ENCODE data around the gene ATP6V1B1. TPM values are rescaled to one million over a fixed set of nuclear protein-coding genes. Genes with fewer than 3 reads are reported as not detected.

Gene ATP6V1B1
- total RNA-seq, 1 experiment from 2014 or later = 4.0 TPM

GRCh38 chr2:70975237-70975636, 39.5 kb downstream of the ATP6V1B1 start:
- peaks cover 7% of the 10 kb centered on the region for H3K4me1 Mint-ChIP-seq (ENCODE audit: low read depth, unreplicated experiment)
- no TSS peak for BruUV-seq (replicated peaks)

GRCh38 chr2:70977605-70978205, 42.0 kb downstream of the ATP6V1B1 start:
- Histone ChIP-seq H3K27me3 (replicated peaks; ENCODE audit: control insufficient read depth, insufficient read depth, low read length) (no peaks in the 10 kb centered on the region), H3K36me3 (ENCODE audit: control insufficient read depth, insufficient read depth, low read length) (no peaks in the 10 kb centered on the region), H3K4me1 (peaks cover 10% of the 10 kb centered on the region; the same call in 1 of the 2 replicates), H3K9me3 (no peaks in the 10 kb centered on the region), H3K4me3 (ENCODE audit: low read depth, low read length) (no peak overlapping the region)
- Mint-ChIP-seq H3K4me3 (ENCODE audit: unreplicated experiment) (peak overlapping the region; percentile 75), H3K4me1 (ENCODE audit: low read depth, unreplicated experiment) (peaks cover 7% of the 10 kb centered on the region), H3K27ac (ENCODE audit: unreplicated experiment) (no peak overlapping the region), H3K27me3 (ENCODE audit: insufficient read depth, unreplicated experiment) (no peaks in the 10 kb centered on the region), H3K36me3 (ENCODE audit: insufficient read depth, unreplicated experiment) (no peaks in the 10 kb centered on the region), H3K9me3 (ENCODE audit: unreplicated experiment) (no peaks in the 10 kb centered on the region)
- DNase-seq = no peak
- intact Hi-C loops (cut with micrococcal nuclease; ENCODE audit: unreplicated experiment) = loop anchor here (1.0 to 5.0 kb wide), 4 partner anchors 29 to 190 kb away; no protein-coding TSS in a partner anchor
- no peak for TF ChIP-seq CTCF (IDR thresholded peaks at IDR 0.05; ENCODE audit: insufficient read depth in 1 of 2, low read depth in 1 of 2, low read length in 1 of 2, severe bottlenecking in 1 of 2, unreplicated experiment in 1 of 2)
- CTCF ChIA-PET = interaction anchor here (0.6 kb wide), 2 partner anchors 63 to 209 kb away, joined by 3 to 4 read pairs; no protein-coding TSS in a partner anchor
- POLR2A ChIA-PET = no interaction called here
- no TSS peak for BruUV-seq (replicated peaks)

More at GRCh38 chr2:70975237-70975636, 39.5 kb downstream of the ATP6V1B1 start:
- H3K27me3 Mint-ChIP-seq (ENCODE audit: insufficient read depth, unreplicated experiment) = peaks cover 5% of the 10 kb centered on the region
- Histone ChIP-seq H3K27me3 (replicated peaks; ENCODE audit: control insufficient read depth, insufficient read depth, low read length) (no peaks in the 10 kb centered on the region), H3K4me1 (peaks cover 10% of the 10 kb centered on the region; the same call in 1 of the 2 replicates), H3K4me3 (ENCODE audit: low read depth, low read length) (no peak overlapping the region), H3K9me3 (no peaks in the 10 kb centered on the region), H3K36me3 (ENCODE audit: control insufficient read depth, insufficient read depth, low read length) (no peaks in the 10 kb centered on the region)
- H3K4me3 Mint-ChIP-seq (ENCODE audit: unreplicated experiment) = no peak overlapping the region
- ChIA-PET CTCF (no interaction called here), POLR2A (no interaction called here)
- no peak for TF ChIP-seq CTCF (IDR thresholded peaks at IDR 0.05; ENCODE audit: insufficient read depth in 1 of 2, low read depth in 1 of 2, low read length in 1 of 2, severe bottlenecking in 1 of 2, unreplicated experiment in 1 of 2)
- H3K36me3 Mint-ChIP-seq (ENCODE audit: insufficient read depth, unreplicated experiment) = no peaks in the 10 kb centered on the region
- DNase-seq = no peak
- H3K27ac Mint-ChIP-seq (ENCODE audit: unreplicated experiment) = peak overlapping the region; percentile 82
- no peaks in the 10 kb centered on the region for H3K9me3 Mint-ChIP-seq (ENCODE audit: unreplicated experiment)
- intact Hi-C loops (cut with micrococcal nuclease; ENCODE audit: unreplicated experiment) = loop anchor here (5.0 kb wide), 1 partner anchor 188 kb away; no protein-coding TSS in a partner anchor

- peak within 1 kb of the TSS; percentile 75 for H3K4me3 Mint-ChIP-seq (ENCODE audit: unreplicated experiment)
- no peaks in the 10 kb centered on the region for H3K36me3 Mint-ChIP-seq (ENCODE audit: insufficient read depth, unreplicated experiment)
- H3K27me3 Mint-ChIP-seq (ENCODE audit: insufficient read depth, unreplicated experiment) = no peaks in the 10 kb centered on the region
- no peaks in the 10 kb centered on the region for H3K36me3 ChIP-seq (ENCODE audit: control insufficient read depth, insufficient read depth, low read length)
- peaks cover 10% of the 10 kb centered on the region; the same call in 1 of the 2 replicates for H3K4me1 ChIP-seq
- ChIA-PET POLR2A (no interaction called here), CTCF (no interaction called here)
- TF ChIP-seq CTCF (IDR thresholded peaks at IDR 0.05; ENCODE audit: insufficient read depth in 1 of 2, low read depth in 1 of 2, low read length in 1 of 2, severe bottlenecking in 1 of 2, unreplicated experiment in 1 of 2) = no peak
- DNase-seq = no peak
- H3K4me3 ChIP-seq (ENCODE audit: low read depth, low read length) = no peak within 1 kb of the TSS
- intact Hi-C loops (cut with micrococcal nuclease; ENCODE audit: unreplicated experiment) = loop anchor here (5.0 kb wide), 1 partner anchor 191 kb away; no protein-coding TSS in a partner anchor
- peaks cover 7% of the 10 kb centered on the region for H3K4me1 Mint-ChIP-seq (ENCODE audit: low read depth, unreplicated experiment)
- no TSS peak for BruUV-seq (replicated peaks)
- no peaks in the 10 kb centered on the region for H3K27me3 ChIP-seq (replicated peaks; ENCODE audit: control insufficient read depth, insufficient read depth, low read length)
- no peaks in the 10 kb centered on the region for H3K9me3 ChIP-seq
- H3K9me3 Mint-ChIP-seq (ENCODE audit: unreplicated experiment) = no peaks in the 10 kb centered on the region
- no peak within 1 kb of the TSS for H3K27ac Mint-ChIP-seq (ENCODE audit: unreplicated experiment)
These were observed 42.9 kb downstream of the ATP6V1B1 start, which contains the start of gene ANKRD53 for GRCh38 chr2:70978341-70979179. ANKRD53 (plus strand) TSS chr2:70978630; CDS start chr2:70978646, 16 bp downstream.

Data from Caco-2 (cell line).